Uterus (tissue), 4 donors: Measurements from ENCODE around the gene A1BG. TPM values are rescaled to one million over a fixed set of nuclear protein-coding genes. Genes with fewer than 3 reads are reported as not detected.

Source experiments
- DNase-seq, 2 donors: peaks; one replicate each; pipeline ENCODE4 v3.0.0-alpha.2; 2019 to 2020
- H3K27ac ChIP-seq, 2 donors: fragments of 200-600 bp; sonication (generic); 1 replicate in 1 of 2; 2 replicates in 1 of 2; pipeline ENCODE4 v1.5.1; 2016 to 2018
- H3K27me3 ChIP-seq, 2 donors: fragments of 200-600 bp; sonication (generic); one replicate each; pipeline ENCODE4 v1.5.1; 2018 to 2019; ENCODE audit warnings: control low read depth in 1 of 2
- H3K36me3 ChIP-seq, 2 donors: fragments of 200-600 bp; sonication (generic); one replicate each; pipeline ENCODE4 v1.5.1; 2019; ENCODE audit warnings: control low read depth in 1 of 2
- H3K4me1 ChIP-seq, 2 donors: fragments of 200-600 bp; sonication (generic); one replicate each; pipeline ENCODE4 v1.5.1; 2018 to 2019; ENCODE audit warnings: control low read depth in 1 of 2
- H3K4me3 ChIP-seq, 2 donors: fragments of 200-600 bp; sonication (generic); 1 replicate in 1 of 2; 2 replicates in 1 of 2; pipeline ENCODE4 v1.5.1; 2018 to 2019; ENCODE audit warnings: mild to moderate bottlenecking in 1 of 2
- H3K9me3 ChIP-seq, 2 donors: fragments of 200-600 bp; sonication (generic); one replicate each; pipeline ENCODE4 v1.5.1; 2019; ENCODE audit warnings: control low read depth in 1 of 2
- CTCF ChIP-seq, 4 experiments: fragments of 200-600 bp in 2 of 4; fragments of 450-650 bp in 2 of 4; sonication (generic) in 2 of 4; IDR thresholded peaks; one replicate each; pipeline ENCODE4 v1.5.1; 2016 to 2019; ENCODE audit warnings: antibody characterized with exemption in 4 of 4, mild to moderate bottlenecking in 2 of 4, moderate library complexity in 1 of 4
- POLR2A ChIP-seq, 2 donors: fragments of 450-650 bp; IDR thresholded peaks; one replicate each; pipeline ENCODE4 v1.6.1; 2016; ENCODE audit warnings: antibody characterized with exemption in 2 of 2, mild to moderate bottlenecking in 1 of 2, moderate library complexity in 1 of 2
- intact Hi-C: fragments of 100-400 bp; cut with DNase I; formaldehyde crosslinking; loops from one replicate; pipeline ENCODE4 v1.15.1; 2023; ENCODE audit warnings: low total_unique reads
- total RNA-seq, 4 donors: library from RNA; depleted of rRNA in 3 of 4; stranded (reverse); fragments of >200 nt in 3 of 4; gene quantifications; one replicate each; pipeline versions ENCODE4 v1.1.0 to v1.2.4, GENCODE V29; 2014 to 2023
- donor health status: DM: yes; HTN: yes; CAD: no.

Gene A1BG
- total RNA-seq, 4 donors from 2014 or later, result 2.8 to 108 (median 12.9) TPM

DNA sequence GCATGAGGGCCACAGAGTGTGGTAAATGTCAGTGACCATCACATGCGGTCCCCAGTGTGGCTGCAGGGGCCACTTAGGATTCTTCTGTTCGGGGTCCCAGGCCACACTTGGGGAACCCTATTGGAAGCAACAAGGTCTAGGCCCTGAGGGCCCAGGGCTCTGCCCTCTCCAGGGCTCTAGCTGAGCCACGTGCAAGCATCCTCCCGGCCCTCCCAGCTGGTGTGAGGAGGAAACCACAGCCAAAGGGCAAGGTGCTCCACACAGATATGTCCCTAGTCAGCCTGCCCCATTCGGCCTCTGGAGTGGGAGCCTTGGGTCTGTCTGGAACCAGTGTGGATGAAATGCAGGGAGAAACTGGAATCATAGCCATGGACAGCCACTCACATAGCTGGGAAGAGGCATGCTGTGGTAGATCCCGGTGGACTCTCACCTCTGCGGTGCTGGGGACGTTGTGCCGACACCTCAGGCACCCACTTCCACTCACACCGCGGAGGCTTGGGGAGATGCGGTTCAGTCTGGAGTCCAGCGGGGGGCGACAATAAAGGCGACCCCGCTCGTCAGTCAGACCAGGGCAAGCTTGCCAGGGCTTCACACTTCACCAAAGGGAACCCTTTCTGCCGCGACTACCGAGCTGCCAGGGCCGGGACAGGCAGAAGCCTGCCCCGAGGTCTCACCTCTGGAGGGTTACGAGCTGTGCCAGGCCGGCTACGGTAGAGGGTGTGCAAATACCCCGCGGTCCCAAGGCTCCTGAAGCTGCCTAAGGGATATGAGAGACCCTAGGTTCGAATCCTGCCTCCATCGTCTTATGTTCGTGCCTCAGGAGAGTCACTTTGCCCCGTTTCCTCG, 13.5 kb upstream of the A1BG start:
- H3K27ac ChIP-seq, result no peak overlapping the region
- no peaks in the 10 kb centered on the region for H3K36me3 ChIP-seq
- H3K27me3 ChIP-seq, result no peaks in the 10 kb centered on the region
- H3K4me3 ChIP-seq, result no peak overlapping the region
- intact Hi-C loops, result no loop called here
- no peaks in the 10 kb centered on the region for H3K9me3 ChIP-seq
- no peaks in the 10 kb centered on the region for H3K4me1 ChIP-seq
- no peak for DNase-seq
- no peak for TF ChIP-seq POLR2A (IDR thresholded peaks at IDR 0.05)
- TF ChIP-seq CTCF (IDR thresholded peaks at IDR 0.05), result no peak

GRCh38 chr19:58364146-58364545, 10.9 kb upstream of the A1BG start:
- H3K27me3 ChIP-seq, result no peaks in the 10 kb centered on the region
- no peaks in the 10 kb centered on the region for H3K9me3 ChIP-seq
- no peaks in the 10 kb centered on the region for H3K4me1 ChIP-seq
- H3K36me3 ChIP-seq, result no peaks in the 10 kb centered on the region
- DNase-seq, result no peak
- no peak overlapping the region for H3K4me3 ChIP-seq
- no peak overlapping the region for H3K27ac ChIP-seq
- TF ChIP-seq POLR2A (IDR thresholded peaks at IDR 0.05) (no peak), CTCF (IDR thresholded peaks at IDR 0.05) (no peak)
- intact Hi-C loops, result no loop called here

GRCh38 chr19:58362272-58362994, 9.1 kb upstream of the A1BG start, which contains the start of gene ZNF497:
TSS of gene ZNF497 (minus strand) at chr19:58362751. CDS start at chr19:58357635, 5,116 bp downstream.
- Histone ChIP-seq H3K4me1 (no peaks in the 10 kb centered on the region), H3K4me3 (peak within 1 kb of the TSS; percentile 56 to 61), H3K27me3 (no peaks in the 10 kb centered on the region), H3K9me3 (no peaks in the 10 kb centered on the region), H3K36me3 (no peaks in the 10 kb centered on the region), H3K27ac (peak within 1 kb of the TSS; percentile 73 to 93)
- intact Hi-C loops, result no loop called here
- DNase-seq, result peak; percentile 94 to 96
- TF ChIP-seq CTCF (IDR thresholded peaks at IDR 0.05) (peak in 2 of 4 experiments; percentile 10 to 26), POLR2A (IDR thresholded peaks at IDR 0.05) (peak in 1 of 2 donors; percentile 78)

- peaks cover 0 to 4% of the 10 kb centered on the region in 2 donors for H3K4me1 ChIP-seq
- intact Hi-C loops, result no loop called here
- peak in 1 of 2 donors; percentile 53 for DNase-seq
- TF ChIP-seq POLR2A (IDR thresholded peaks at IDR 0.05), result no peak
- no peak for TF ChIP-seq CTCF (IDR thresholded peaks at IDR 0.05)
- H3K27me3 ChIP-seq, result no peaks in the 10 kb centered on the region
- no peaks in the 10 kb centered on the region for H3K36me3 ChIP-seq
- peak overlapping the region; percentile 56 to 61 for H3K4me3 ChIP-seq
- no peaks in the 10 kb centered on the region for H3K9me3 ChIP-seq
- H3K27ac ChIP-seq, result peak overlapping the region; percentile 73 to 93
Measured at GRCh38 chr19:58361900-58362271, 8.6 kb upstream of the A1BG start.
